Measurements from ENCODE around the gene RGS12. TPM values are rescaled to one million over a fixed set of nuclear protein-coding genes. Genes with fewer than 3 reads are reported as not detected.
A peak's percentile ranks its signal among the peaks of the same experiment; 100 is the strongest.

RGS12 gene
- total and polyA plus RNA-seq, 2 of the 13 experiments (the other 11 are each of a cell fraction or from before 2014, with no cell fraction given), result 21.0 to 27.7 TPM

GRCh38 chr4:3291969-3292570 is 751 bp upstream of the RGS12 start (continued):
- TF ChIP-seq MEF2D (CRISPR knock-in tag; IDR thresholded peaks at IDR 0.05) (0 out of 2 replicates have a peak, but pooled peaks have one; percentile 51), ZFP82 (CRISPR knock-in tag; IDR thresholded peaks at IDR 0.05; ENCODE audit: borderline replicate concordance) (peak; percentile 50; the same call in 1 of the 2 replicates), HCFC1 (IDR thresholded peaks at IDR 0.05; ENCODE audit: low read depth, low read length) (no peak), SNAI1 (CRISPR knock-in tag; IDR thresholded peaks at IDR 0.05; ENCODE audit: borderline replicate concordance) (peak; percentile 60; the same call in 1 of the 2 replicates), ZNF20 (CRISPR knock-in tag; IDR thresholded peaks at IDR 0.05) (no peak), RFX3 (CRISPR knock-in tag; IDR thresholded peaks at IDR 0.05) (no peak), TP53 (CRISPR knock-in tag; conservative IDR thresholded peaks at IDR 0.05) (no peak), ZNF747 (CRISPR knock-in tag; IDR thresholded peaks at IDR 0.05; ENCODE audit: borderline replicate concordance) (peak; percentile 84), KIAA2018 (CRISPR knock-in tag; IDR thresholded peaks at IDR 0.05; ENCODE audit: borderline replicate concordance) (no peak; the same call in 1 of the 2 replicates), ZMYM3 (CRISPR knock-in tag; IDR thresholded peaks at IDR 0.05) (no peak)
- TF ChIP-seq, protein P1, sequence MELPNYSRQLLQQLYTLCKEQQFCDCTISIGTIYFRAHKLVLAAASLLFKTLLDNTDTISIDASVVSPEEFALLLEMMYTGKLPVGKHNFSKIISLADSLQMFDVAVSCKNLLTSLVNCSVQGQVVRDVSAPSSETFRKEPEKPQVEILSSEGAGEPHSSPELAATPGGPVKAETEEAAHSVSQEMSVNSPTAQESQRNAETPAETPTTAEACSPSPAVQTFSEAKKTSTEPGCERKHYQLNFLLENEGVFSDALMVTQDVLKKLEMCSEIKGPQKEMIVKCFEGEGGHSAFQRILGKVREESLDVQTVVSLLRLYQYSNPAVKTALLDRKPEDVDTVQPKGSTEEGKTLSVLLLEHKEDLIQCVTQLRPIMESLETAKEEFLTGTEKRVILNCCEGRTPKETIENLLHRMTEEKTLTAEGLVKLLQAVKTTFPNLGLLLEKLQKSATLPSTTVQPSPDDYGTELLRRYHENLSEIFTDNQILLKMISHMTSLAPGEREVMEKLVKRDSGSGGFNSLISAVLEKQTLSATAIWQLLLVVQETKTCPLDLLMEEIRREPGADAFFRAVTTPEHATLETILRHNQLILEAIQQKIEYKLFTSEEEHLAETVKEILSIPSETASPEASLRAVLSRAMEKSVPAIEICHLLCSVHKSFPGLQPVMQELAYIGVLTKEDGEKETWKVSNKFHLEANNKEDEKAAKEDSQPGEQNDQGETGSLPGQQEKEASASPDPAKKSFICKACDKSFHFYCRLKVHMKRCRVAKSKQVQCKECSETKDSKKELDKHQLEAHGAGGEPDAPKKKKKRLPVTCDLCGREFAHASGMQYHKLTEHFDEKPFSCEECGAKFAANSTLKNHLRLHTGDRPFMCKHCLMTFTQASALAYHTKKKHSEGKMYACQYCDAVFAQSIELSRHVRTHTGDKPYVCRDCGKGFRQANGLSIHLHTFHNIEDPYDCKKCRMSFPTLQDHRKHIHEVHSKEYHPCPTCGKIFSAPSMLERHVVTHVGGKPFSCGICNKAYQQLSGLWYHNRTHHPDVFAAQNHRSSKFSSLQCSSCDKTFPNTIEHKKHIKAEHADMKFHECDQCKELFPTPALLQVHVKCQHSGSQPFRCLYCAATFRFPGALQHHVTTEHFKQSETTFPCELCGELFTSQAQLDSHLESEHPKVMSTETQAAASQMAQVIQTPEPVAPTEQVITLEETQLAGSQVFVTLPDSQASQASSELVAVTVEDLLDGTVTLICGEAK (IDR thresholded peaks at IDR 0.05), result no peak
- TF ChIP-seq, protein P1 (CRISPR knock-in tag; IDR thresholded peaks at IDR 0.05), result 0 out of 2 replicates have a peak, but pooled peaks have one; percentile 36

All from HepG2 (cell line).